AG04449 (cell line): Measurements from ENCODE around the gene NNT.
"Not testable (repeated sequence)": the region's sequence is repeated elsewhere in the genome, so short reads cannot be mapped to it uniquely, and the experiment has no call there.

ENCODE experiments used
- CTCF ChIA-PET: fragments of 350-600 bp; formaldehyde crosslinking; extraction: SDS; loops from one replicate; lab custom pipeline; 2021; ENCODE audit warnings: antibody characterized with exemption; lab: Yijun Ruan, JAX
- POLR2A ChIA-PET: fragments of 400-600, 350-600 bp; formaldehyde crosslinking; extraction: SDS; loops from one replicate; lab custom pipeline; 2020; ENCODE audit warnings: antibody characterized with exemption, inconsistent platforms; lab: Yijun Ruan, JAX
- DNase-seq: peaks from one replicate; pipeline ENCODE4 v3.0.0-alpha.2; 2010; ENCODE audit warnings: low read depth, low spot score
- H3K4me3 ChIP-seq: 2 replicates; pipeline ENCODE4 v1.5.1; 2011; ENCODE audit warnings: low read depth, mild to moderate bottlenecking, control low read depth, low read length
- CTCF ChIP-seq: IDR thresholded peaks from one replicate; pipeline ENCODE4 v1.5.1; 2011; ENCODE audit warnings: mild to moderate bottlenecking, moderate library complexity, low read length, control low read depth, inconsistent platforms; ENCODE audit not compliant: insufficient read depth; ENCODE audit errors: missing control alignments

Gene NNT

GRCh38 chr5:43590700-43591099 lies 12.3 kb upstream of the NNT start:
- POLR2A ChIA-PET = no interaction called here
- CTCF ChIA-PET = interaction anchor here (0.6 to 1.0 kb wide), 3 partner anchors 15 to 61 kb away, joined by 3 to 4 read pairs (median 3); no protein-coding TSS in a partner anchor

GRCh38 chr5:43592363-43592762 lies 10.6 kb upstream of the NNT start:
- no peak for DNase-seq
- no peak for TF ChIP-seq CTCF
- ChIA-PET POLR2A (no interaction called here), CTCF (no interaction called here)
- H3K4me3 ChIP-seq = no peak overlapping the region

More at GRCh38 chr5:43590700-43591099, 12.3 kb upstream of the NNT start:
- no peak for TF ChIP-seq CTCF
- no peak for DNase-seq
- H3K4me3 ChIP-seq = no peak overlapping the region

- DNase-seq, CTCF ChIA-PET, POLR2A ChIA-PET, H3K4me3 ChIP-seq: not testable (repeated sequence)
Observed at GRCh38 chr5:43598927-43599326, 4.1 kb upstream of the NNT start.

- no peak for DNase-seq
Observed at GRCh38 chr5:43601454-43602260, 1.3 kb upstream of the NNT start.

GRCh38 chr5:43603344-43604217 lies 601 bp downstream of the NNT start:
- DNase-seq = no peak
- CTCF ChIA-PET = interaction anchor here (0.7 to 3.0 kb wide), 4 partner anchors 11 to 46 kb away, joined by 3 to 18 read pairs (median 4); no protein-coding TSS in a partner anchor
- POLR2A ChIA-PET = no interaction called here
- peak overlapping the region; percentile 79 for H3K4me3 ChIP-seq
- no peak for TF ChIP-seq CTCF

More at GRCh38 chr5:43601454-43602260, 1.3 kb upstream of the NNT start:
- ChIA-PET POLR2A (interaction anchor here (0.5 to 1.2 kb wide), 2 partner anchors 30 to 41 kb away, joined by 3 to 4 read pairs; no protein-coding TSS in a partner anchor), CTCF (interaction anchor here (1.2 to 1.6 kb wide), 2 partner anchors 12 to 14 kb away, joined by 3 to 4 read pairs; no protein-coding TSS in a partner anchor)
- H3K4me3 ChIP-seq = peak overlapping the region; percentile 79
- TF ChIP-seq CTCF = no peak

GRCh38 chr5:43604699-43605098 lies 1.7 kb downstream of the NNT start:
- POLR2A ChIA-PET = no interaction called here
- no peak overlapping the region for H3K4me3 ChIP-seq
- no peak for TF ChIP-seq CTCF
- CTCF ChIA-PET = interaction anchor here (3.0 kb wide), 1 partner anchor 26 kb away, joined by 18 read pairs; no protein-coding TSS in a partner anchor
- DNase-seq = no peak
